GM12891 (cell line): ENCODE results near the gene ICOSLG.
A peak's percentile ranks its signal among the peaks of the same experiment; 100 is the strongest.
"Not testable (repeated sequence)": the region's sequence is repeated elsewhere in the genome, so short reads cannot be mapped to it uniquely, and the experiment has no call there.

Experiments
- DNase-seq: peaks from one replicate; pipeline ENCODE4 v3.0.0; 2011; ENCODE audit warnings: low spot score; ENCODE audit not compliant: insufficient read length
- FAIRE-seq: peaks from 2 replicates; lab custom pipeline; 2011; peaks lifted over from hg19 to GRCh38; lab: Jason Lieb, UNC
- PAX5 ChIP-seq: IDR thresholded peaks from 2 replicates; pipeline ENCODE4 v1.6.1; 2011; ENCODE audit warnings: low read length, moderate library complexity, mild to moderate bottlenecking; ENCODE audit not compliant: insufficient read depth, severe bottlenecking
- POLR2A ChIP-seq: IDR thresholded peaks from 2 replicates; pipeline ENCODE4 v1.6.1; 2011; ENCODE audit warnings: low read depth, low read length, control low read depth
- POLR2AphosphoS5 ChIP-seq: IDR thresholded peaks from 2 replicates; pipeline ENCODE4 v1.6.1; 2011; ENCODE audit warnings: low read depth, low read length, control low read depth
- POU2F2 ChIP-seq: IDR thresholded peaks from 2 replicates; pipeline ENCODE4 v1.6.1; 2011; ENCODE audit warnings: low read depth, mild to moderate bottlenecking, control low read depth, low read length, moderate library complexity
- SPI1 ChIP-seq: IDR thresholded peaks from 2 replicates; pipeline ENCODE4 v1.6.1; 2011; ENCODE audit warnings: low read depth, low read length, control low read depth
- TAF1 ChIP-seq: IDR thresholded peaks from 2 replicates; pipeline ENCODE4 v1.6.1; 2011; ENCODE audit warnings: low read depth, low read length, control low read depth

The ICOSLG gene

GRCh38 chr21:44255511-44255981 lies 14.8 kb upstream of the ICOSLG start:
- no peak for TF ChIP-seq PAX5
- TF ChIP-seq TAF1 = no peak
- TF ChIP-seq POLR2A = no peak
- no peak for TF ChIP-seq SPI1
- TF ChIP-seq POLR2AphosphoS5 = no peak
- TF ChIP-seq POU2F2 = no peak

DNA sequence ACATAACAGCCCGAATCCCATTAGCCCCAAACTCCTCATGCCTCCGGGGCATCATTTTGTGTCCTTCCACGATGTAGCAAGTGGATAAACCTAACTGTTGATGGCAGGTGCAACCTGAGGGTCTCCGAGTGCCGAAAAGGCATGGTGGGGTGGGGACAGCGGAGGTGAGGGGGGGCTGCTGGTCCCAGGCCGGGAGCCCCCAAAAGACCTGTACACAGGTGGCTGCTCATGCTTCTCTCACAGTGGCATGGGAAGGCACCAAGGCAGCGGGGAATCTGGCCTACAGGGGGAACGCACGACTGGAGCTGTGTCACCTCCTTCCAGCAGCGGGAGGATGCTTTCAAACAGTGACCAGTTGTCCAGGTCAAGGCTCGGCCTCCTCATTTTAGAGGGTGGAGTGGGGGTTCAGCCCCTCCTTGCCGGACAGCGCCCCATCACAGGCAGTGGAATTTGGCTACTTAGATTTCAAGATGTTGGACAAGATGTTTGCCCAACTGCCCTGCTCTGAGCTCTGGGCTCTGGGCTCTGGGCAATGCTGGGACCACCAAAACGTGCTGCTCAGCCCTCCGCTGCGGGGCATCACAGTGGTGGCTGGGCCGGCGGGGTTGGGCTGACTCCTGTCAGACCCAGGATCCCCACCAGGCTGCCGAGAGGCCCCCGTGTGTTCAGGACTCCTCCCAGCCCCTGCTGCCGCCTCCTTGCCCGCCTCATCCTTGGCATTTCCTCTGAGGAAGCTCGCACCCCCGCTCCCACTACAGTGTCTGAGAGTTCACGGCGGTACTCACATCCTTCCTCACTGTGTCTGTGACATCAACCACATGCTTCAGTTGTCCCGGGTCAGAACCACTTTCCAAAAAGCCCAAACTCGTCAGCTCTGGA lies 13.3 kb upstream of the ICOSLG start:
- TF ChIP-seq POLR2AphosphoS5 (no peak), TAF1 (no peak)
- FAIRE-seq (no peak), DNase-seq (no peak)

More at GRCh38 chr21:44255511-44255981, 14.8 kb upstream of the ICOSLG start:
- FAIRE-seq = no peak
- DNase-seq = no peak

DNA sequence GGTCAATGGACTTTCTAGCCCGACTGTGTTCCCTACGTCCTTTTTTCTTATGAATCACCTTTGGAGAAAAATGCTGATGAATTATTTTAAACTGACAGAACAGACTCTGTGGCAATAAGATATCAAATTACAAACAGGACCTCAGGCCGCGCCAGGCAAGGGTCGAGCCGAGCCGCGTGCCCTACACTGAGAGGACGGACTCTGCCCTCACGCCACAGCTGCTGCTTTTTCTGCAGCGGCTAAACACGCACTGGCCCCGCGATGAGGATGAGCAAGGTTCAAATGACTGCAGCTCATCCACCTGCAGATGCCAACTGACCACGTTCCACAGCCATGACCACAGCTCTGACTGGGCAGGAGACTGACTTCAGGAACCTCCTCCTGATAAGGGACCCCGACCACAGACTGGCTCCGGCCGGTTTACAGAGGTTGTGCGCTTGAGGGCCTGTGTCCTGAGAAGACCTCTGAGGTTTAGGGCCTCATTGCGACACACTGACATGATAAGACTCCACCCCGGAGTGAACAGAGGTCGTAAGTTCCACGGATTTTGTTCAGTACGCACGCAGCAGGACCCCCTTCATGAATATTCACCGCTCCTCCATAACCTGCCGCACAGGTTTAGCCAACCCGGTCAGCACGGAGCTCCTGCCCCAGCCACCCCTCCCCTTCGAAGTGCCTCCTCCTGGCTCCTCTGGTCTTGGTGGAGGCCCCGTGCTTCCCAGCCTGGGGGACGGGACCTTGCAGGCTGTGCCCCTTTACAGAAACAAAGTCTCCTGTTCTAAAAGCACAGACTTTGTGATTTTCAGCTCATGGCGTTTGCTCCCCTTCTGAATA lies 8.7 kb upstream of the ICOSLG start:
- FAIRE-seq, DNase-seq: not testable (repeated sequence)

DNA sequence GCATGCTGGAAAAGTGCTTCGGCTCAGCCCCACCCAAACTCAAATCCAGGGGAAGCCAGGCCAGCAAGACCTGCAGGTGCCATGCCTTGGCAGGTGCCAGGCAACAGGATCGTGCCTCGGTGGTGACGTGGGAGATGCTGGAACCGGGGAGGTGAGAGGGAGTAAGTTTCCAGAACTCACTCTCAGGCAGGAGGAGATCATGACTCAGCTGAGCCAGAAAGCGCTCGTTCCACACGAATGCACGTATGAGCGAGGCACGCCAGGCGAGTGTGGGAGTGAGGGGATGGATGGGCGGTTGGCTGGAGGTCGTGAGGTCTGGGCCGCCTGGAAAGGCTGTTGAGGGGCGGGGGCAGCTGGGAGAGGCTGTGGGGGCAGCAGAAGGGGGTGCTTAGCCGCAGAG lies 7.2 kb upstream of the ICOSLG start:
- FAIRE-seq = not testable (repeated sequence)

GRCh38 chr21:44243980-44244379 lies 3.2 kb upstream of the ICOSLG start:
- not testable (repeated sequence) for DNase-seq
- peak; percentile 100 for FAIRE-seq

More for the DNA sequence above, 7.2 kb upstream of the ICOSLG start:
- DNase-seq = not testable (repeated sequence)

GRCh38 chr21:44241281-44241680 lies 538 bp upstream of the ICOSLG start:
- not testable (repeated sequence) for DNase-seq
- FAIRE-seq = peak; percentile 98

DNA sequence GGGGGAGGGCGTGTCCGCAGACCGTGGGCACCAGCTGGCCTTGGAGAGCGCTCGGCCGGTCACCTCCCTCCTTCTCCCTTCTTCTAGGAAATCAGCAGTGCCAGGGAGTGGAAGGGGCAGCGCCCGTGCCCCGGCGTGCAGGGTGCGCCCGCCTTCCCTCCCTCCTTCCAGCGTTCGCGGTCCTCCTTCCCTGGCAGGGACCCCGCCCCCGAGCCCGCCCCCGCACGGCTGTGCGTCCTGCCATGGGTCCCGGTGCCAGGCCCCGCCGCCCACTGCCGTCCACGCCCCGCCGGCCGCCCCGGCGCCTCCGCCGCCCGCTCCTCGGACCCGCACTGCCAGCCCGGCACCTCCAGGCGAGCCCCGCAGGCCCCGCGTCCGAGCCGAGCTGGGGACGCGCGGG lies 390 bp downstream of the ICOSLG start:
- DNase-seq, FAIRE-seq: not testable (repeated sequence)

GRCh38 chr21:44229561-44229960 lies 11.2 kb downstream of the ICOSLG start:
- not testable (repeated sequence) for FAIRE-seq, DNase-seq

- not testable (repeated sequence) for DNase-seq
Measured at GRCh38 chr21:44228109-44228508, 12.6 kb downstream of the ICOSLG start.

GRCh38 chr21:44227614-44228013 lies 13.1 kb downstream of the ICOSLG start:
- FAIRE-seq = not testable (repeated sequence)

More at GRCh38 chr21:44228109-44228508, 12.6 kb downstream of the ICOSLG start:
- not testable (repeated sequence) for FAIRE-seq

DNA sequence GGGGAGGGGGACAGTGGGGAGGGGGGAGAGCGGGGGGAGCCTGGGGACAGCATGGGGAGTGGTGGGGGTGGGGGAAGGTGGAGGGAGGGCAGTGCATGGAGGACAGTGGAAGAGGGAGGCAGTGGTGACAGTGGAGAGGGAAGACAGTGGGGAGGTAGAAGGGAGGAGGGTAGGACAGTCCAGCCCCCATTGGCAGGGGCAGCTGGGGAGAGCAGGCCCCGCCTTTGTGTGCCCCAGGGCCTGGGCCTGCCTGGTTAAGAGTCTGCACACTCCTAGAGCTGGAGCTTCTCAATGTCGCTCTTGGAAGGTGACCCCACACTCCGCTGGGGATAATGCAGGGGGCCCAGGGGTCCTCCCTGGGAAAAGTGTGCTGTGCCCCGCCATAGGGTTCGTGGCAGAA lies 15.1 kb downstream of the ICOSLG start:
- not testable (repeated sequence) for FAIRE-seq, DNase-seq

More at GRCh38 chr21:44227614-44228013, 13.1 kb downstream of the ICOSLG start:
- DNase-seq = not testable (repeated sequence)

DNA sequence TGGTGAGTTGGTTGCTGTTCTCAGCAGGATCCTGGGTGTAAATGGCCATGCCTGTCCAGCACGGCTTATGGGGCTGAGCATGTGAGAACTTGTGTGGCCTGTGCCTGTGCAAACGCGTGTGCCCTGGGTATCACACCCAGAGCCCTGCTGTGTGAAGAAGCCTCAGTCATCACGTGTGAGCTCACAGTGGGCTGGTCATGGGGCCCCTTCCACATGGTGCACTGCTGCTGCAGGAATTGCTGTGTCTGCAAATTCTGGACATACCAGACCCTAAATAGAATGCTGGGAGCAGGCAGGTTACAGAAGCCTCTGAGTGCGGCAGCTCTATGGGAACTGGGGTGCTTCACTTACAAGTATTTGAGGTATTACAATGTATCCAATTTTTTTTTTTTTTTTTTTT lies 17.4 kb downstream of the ICOSLG start:
- FAIRE-seq = peak; percentile 56
- DNase-seq = not testable (repeated sequence)

DNA sequence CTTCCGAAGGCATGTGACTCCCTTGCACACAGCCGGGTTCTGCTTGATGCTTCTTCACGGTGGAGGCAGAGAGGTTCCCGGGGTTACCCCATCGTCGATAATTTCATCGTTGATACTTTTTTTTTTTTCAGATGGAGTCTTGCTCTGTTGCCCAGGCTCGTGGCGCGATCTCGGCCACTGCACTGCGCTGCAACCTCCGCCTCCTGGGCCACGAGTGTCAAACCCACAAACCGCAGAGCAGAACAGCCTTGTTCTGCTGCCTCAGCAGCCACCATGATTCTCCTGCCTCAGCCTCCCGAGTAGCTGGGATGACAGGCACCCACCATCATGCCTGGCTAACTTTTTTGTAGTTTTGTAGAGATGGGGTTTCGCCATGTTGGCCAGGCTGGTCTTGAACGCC lies 20.1 kb downstream of the ICOSLG start:
- FAIRE-seq, DNase-seq: not testable (repeated sequence)

DNA sequence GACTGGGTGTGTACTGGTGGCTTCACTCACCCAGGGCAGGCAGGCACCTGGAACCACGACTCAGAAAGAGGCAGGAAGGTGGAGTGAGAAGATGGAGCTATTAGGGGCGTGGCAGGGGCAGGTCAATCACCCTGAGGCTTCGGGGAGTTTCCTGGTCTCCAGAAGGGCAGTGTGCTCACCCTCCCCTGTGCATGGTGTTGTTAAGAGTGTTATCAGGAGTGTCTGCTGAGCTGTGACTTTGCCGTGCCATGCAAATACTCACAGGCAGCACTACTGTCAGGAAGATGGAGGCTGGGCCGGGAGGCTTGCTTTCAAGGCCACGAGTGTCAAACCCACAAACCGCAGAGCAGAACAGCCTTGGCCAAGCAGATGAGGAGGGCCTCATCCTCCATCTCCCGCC lies 22.3 kb downstream of the ICOSLG start:
- DNase-seq = not testable (repeated sequence)
- peak; percentile 95 for FAIRE-seq

- peak; percentile 98 for FAIRE-seq
- DNase-seq = not testable (repeated sequence)
Measured at GRCh38 chr21:44211978-44212377, 28.8 kb downstream of the ICOSLG start.

GRCh38 chr21:44211574-44211973 lies 29.2 kb downstream of the ICOSLG start:
- not testable (repeated sequence) for DNase-seq, FAIRE-seq

DNA sequence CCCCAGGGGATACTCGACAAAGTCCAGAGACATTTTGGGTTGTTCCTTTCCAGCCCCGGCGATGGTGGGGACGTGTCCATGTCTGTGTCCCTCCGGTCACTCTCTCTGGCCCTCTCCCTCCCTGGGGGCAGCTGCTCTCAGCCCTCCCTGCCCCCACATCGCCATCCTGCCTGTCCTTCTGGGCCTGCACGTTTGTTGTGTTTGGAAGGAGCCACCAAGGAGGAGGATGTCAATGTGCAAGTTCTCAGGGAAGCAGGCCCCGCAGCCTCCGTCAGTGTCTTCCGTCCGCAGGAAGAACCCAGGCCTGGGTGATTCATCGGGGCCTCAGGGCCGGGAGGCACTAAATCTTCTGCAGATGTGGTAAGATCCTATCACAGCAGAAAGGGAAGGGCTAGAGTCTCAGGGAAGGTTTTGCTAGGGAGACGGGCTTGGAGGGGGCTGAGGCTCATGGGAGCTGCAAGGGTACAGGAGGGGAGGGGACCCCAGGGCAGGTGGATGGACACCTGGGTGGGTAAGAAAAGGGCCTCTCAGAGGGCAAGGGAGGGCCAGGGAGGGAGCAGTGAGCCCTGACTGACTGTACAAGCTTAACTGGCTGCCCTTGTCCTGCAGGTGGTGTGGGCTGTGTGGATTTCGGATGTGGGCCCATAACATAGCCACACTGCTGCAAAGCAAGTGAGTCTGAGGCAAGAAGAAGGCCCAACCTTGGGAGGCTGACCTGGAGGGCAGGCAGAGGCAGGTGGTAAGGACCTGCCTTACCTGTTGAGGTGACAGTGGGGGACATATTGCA lies 32.7 kb downstream of the ICOSLG start:
- FAIRE-seq = not testable (repeated sequence)

More for the DNA sequence above, 32.7 kb downstream of the ICOSLG start:
- DNase-seq = not testable (repeated sequence)
